GM21717 (cell line): Measurements from ENCODE around the gene GGCX.
"Not testable (repeated sequence)": the region's sequence is repeated elsewhere in the genome, so short reads cannot be mapped to it uniquely, and the experiment has no call there.

ENCODE experiments used
- ATAC-seq: cut with Tn5 transposase; IDR thresholded peaks from one replicate; pipeline ENCODE4 v1.9.1; 2021; ENCODE audit warnings: mild to moderate bottlenecking, moderate library complexity; ENCODE audit not compliant: unreplicated experiment

Gene GGCX

DNA sequence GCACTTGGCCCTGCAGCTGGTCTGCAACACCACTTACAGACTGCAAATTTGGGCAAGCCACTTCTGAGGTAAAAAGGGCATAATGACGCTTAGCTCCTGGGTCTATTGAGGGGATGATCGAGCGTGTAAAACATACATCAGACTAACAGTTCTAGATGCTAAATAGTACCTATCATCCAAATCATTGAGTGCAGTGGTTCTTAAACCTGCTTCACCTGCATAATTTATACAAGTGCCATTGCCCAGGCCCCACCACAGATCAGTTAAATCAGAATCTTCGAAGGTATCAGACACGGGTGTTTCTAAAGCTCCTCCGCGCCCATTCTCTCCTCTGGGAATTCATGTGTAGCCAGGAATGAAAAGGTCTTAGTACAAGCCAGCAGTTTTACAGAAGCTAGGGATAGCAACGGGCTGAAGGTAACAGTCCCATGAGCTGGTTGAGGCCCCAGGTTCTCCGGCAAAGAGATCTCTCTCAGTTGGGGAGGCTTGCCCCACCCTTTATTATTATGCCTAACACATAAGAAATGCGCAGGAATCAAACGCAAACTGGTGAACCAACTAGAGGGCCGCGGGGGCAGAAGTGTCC is 33.5 kb upstream of the GGCX start:
- no peak for ATAC-seq

DNA sequence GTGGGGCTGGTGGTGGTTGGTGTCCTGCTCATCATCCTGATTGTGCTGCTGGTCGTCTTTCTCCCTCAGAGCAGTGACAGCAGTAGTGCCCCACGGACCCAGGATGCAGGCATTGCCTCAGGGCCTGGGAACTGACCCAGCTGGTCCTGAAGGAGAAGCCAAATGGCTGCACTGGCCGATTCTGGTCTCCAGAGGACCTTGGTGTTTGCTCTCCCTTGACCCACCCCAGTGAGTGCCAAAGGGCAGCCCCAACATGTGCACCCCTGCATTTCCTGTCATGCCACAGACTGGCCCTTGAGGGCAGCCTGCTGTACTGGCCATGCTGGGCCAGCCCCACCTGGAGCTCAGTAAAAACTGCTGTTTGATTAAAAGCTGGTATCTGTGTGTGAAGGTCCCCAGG is 31.7 kb upstream of the GGCX start:
- ATAC-seq: no peak

DNA sequence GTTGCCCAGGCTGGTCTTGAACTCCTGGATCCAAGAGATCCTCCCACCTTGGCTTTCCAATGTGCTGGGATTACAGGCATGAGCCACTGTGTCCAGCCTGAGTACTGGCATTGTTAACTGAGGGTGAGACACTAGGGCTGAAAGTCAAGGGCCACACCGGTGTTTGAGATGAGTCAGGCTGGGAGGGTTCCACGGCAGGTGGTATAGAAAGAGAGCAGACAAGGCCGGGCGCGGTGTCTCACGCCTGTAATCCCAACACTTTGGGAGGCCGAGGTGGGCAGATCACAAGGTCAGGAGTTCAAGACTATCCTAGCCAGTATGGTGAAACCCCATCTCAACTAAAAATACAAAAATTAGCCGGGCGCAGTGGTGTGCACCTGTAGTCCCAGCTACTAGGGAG is 31.0 kb upstream of the GGCX start:
- ATAC-seq: not testable (repeated sequence)

DNA sequence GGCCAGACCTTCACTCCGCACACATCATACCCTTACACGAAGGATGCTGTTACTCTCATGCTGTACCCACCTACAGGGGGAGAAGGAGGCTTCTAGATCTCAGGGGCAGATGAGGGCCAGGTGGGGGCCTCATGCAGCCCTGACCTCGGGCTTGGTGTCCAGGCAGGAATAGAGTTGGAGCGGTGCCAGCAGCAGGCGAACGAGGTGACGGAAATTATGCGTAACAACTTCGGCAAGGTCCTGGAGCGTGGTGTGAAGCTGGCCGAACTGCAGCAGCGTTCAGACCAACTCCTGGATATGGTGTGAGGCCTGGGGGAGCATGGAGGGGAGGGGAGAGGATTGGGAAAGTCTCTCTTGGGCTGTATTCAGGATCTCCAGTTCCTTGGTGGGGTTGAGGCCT is 30.3 kb upstream of the GGCX start:
- ATAC-seq: no peak

DNA sequence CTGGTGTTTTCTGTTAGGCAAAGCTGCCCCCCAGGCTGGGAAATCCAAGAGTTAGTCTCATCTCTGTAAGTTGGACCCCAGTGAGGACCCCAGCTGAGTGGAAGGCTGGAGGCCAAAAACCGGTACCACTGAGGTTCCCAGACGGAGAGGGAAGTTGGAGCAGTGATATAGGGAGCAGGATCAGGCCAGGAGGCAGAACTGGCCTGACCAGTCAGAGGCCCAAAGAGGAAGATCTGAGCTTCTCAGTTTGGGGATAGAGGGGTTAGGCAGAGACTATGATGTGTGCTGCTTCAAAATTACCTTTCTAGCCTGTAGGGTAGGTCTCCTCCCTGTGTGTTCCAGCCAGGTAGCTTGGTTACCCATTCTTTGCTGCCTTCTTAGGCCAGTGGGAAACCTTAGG is 29.7 kb upstream of the GGCX start:
- no peak for ATAC-seq

DNA sequence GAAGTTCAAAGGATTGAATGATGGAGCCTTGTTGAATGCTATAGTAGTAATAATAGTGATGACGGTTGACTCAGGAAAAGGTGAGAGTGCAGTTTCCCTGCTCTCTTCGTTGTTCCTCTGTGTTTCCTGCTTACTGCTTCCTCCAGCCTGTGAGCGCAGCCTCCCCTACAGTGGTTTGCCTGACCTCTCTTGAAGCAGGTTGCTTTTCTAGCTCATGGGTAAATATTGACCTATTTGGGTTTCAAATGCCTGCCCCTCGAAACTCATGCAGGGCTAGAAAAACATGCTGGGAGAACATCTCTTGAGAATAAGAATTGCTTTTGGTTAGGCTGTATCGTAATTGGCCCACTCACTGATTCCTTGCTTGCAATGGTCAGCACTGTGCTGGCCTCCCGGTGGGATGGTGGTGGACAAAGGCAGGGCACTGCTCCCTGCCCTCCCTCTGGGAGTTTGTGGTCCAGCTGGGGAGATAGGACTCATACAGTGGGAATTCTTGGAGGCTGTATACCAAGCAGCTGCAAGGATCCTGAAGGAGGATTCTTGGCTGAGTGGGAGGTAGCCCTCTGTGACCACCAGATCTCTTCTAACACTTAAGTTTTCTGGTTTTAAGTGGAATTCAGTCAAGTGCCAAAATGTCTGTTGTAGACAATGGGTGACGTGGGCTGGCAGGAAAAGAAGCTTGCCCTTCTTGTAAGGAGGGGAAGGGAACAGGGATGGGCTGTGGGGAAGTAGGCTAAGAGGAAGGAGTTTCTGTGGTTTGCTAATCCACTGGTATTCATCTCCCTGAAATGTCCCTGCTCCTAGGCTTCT is 28.9 kb upstream of the GGCX start:
- no peak for ATAC-seq

DNA sequence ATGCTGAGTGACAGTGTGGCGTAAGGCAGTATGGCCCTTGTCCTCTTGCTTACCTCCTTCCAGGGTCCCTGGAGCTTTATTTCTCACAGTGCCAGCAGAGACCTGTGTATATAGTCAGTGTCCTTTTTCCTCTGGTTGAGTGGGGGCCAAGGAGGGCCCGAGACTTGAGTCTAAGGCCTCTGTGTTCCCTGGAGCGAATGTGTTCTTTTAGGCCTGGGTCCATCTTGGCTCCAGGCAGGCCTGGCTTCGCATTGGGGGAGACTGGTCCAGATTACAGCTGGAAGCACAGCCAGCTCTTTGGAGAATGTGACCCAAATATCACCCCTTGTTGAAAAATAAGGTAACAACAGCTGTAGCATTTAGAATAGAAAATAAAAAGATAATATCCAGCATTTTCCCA is 27.9 kb upstream of the GGCX start:
- ATAC-seq: no peak

DNA sequence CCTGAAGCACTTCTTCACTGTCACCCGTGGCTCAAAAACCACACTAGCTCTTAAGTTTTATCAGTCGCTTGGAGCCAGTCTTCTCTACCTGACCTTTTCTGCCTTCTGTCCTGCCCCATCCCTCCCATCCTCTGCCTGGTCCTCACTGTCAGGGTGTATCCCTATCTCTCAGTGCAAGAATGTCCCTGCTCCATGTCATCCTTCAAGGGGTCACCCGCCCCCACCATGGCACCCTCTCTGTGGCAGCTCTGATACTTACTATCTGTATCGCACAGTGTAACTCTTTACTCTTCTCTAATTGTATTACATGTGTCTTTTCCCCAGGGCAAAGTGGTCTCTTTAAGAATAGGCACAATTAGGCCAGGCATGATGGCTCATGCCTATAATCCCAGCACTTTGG is 27.4 kb upstream of the GGCX start:
- ATAC-seq: no peak

DNA sequence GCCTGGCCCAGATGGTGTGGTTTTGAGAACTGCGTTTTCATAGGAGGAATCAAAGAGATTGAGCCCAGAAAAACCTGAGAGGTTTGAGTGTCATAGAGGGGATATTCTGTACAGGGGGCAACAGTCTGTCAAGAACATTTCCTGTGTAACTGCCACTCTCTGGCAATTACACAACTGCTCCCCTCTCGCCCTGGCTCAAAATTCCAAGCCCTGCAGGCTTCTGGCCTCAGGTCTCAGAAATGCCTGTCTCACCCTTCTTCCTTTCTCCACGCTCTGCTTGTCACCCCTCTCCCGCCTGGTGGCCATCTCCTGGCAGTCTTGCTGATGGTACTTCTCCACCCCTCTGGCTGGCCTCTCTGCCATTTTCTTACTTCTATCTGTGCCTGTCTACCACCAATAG is 26.9 kb upstream of the GGCX start:
- no peak for ATAC-seq

DNA sequence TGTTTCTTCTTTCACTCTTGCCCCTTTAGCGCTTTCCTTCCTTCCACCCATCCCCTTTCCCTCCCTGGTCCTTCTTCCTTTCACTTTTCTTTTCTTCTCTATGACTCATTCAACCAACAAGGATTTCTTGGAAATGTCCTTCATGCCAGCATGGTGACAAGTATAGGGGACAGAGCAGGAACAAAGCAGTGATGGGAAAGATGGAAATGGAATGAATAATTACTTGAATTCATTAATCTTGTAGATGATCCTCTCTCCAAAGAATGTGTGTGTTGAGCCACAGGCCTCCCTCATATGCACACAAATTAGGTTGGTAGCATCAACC is 24.4 kb upstream of the GGCX start:
- ATAC-seq: no peak

DNA sequence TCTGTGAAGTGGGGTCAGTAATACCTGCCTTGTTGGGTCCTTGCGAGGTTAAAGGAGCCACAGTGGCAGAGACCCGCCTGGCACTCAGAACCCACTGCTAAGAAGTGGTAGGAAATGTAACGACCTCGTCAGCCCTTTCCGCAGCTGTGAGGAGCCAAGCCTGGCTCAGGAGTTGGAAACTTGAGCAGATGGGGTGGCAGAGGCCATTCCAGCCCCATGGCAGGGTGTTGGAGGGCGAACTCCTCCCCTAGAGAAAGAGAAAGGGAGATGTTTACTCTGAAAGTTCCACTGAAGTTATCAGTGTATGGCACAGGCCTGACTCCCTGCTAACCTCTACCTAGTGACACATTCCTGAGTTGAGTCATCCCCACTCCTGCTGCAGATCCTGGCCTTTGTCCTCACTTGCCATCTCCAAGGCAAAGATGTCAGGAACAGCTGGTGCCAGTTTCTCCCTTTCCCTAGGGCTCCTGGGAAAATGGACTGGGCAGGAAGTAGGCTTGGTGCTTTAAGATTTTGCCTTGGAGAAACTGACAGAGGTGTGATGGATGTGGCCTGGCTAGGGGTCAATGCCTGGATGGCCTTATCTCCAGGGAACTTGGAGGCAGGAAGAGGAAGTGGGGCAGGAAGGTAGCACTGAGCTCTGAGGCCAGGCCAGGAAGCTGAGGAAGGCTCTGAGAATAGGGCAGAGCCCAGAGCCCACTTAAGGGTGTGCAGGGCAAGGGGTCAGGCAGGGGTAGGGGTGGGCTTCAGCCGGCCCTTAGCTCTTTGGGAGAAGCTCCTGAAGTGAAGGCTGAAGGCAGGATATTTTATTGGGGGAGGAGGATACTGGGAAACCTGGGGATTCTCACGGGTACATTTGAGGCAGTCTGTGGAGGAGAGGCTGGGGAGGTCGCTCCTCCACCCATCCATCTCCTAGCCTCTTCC is 23.8 kb upstream of the GGCX start:
- ATAC-seq: peak; percentile 44

DNA sequence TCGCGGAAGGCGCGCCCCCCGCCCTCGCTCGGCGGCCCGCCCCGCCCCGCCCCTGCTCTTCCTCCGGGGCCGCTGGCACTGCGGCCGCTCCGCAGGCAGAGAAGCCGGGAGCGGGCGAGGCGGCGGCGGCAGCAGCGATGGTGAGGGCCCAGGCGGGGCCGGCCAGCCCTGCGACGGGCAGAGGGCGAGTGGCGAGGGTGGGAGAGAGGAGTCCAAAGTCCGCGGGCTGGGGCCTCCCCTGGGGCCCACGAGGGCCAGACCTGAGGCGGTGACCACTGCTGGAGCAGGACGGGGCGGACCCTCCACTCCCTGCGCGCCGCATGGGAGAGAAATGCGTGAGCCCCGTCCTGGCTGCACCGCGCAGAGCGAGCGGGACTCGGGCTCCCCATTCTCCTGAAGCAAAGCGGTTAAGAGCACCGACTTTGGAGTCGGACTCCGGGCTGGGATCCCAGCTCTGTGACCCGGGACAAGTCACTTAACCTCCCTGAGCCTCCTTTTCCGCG is 23.1 kb upstream of the GGCX start, which contains the start of gene VAMP5:
Gene VAMP5, plus strand, starts transcription at position 78 of the 503 bp plus-strand sequence. Its CDS starts 60 bp downstream, at position 138.
- peak; percentile 20 for ATAC-seq

DNA sequence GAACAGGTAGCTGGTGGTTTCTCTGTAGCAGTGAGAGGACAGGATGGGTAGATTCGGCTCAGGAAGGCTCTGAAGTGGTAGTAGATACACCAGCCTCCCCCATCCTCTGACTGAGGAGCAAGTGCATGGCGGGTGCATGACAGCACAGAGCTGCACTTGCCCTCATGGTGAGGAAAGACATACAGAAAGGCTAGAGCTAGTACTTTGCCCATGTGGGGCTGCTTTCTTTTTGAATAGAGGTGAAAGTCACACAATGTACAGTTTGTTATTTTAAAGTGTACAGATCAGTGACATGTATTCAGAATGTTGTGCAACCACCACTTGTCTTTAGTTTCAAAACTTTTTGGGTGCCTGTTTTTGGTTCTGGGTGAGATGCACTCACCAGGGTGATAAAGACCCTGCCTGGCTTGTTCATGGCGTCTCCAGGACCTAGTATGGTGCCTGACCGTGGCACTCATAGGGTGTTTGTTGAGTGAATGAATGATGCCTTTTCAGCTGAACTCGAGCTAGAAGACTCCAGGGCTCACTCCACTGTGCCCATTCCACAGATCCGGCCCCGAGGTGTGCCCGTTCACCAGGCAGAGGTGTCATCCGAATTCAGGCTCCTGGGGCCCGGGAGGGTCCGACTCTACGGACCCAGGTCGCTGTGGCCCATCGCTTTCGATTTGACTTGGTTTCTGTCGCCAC is 22.5 kb upstream of the GGCX start:
- ATAC-seq: peak; percentile 66

DNA sequence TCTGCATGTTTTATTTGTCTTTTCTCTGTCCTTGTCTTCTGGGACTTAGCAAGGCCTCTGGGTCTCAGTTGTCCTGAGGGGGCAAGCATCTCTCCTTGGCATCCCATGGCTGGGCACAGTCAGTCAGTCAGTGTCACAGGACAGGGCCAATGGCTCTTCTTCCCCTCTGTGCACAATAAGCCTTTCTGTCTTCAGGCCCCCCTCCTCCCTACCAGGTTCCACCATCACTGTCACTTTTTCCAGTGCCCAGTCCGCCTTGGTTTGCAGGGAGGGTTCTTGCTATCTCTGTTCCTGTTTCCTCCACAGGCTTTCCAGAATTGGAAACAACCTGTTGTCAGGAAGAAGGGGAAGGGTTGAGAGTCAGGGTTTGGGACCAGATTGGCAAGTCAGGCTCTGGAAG is 21.2 kb upstream of the GGCX start:
- ATAC-seq: no peak

DNA sequence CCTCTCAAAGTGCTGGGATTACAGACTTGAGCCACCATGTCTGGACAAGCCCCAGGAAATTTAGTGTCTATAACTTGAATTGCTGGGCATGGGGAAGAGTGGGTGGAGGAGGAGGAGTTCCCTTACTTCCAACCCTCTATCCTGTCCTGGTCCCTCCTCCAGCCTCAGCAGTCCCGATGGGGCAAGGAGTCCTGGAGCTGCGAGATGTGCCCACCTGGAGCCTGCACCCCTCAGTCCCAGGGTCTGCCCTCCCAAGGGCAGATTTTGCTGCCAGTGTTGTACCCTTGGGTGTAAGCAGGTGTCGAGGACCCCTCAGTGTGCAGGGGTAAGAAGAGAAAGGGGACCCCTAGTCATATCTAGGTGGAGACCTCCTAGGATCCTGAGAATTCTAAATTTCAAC is 18.9 kb upstream of the GGCX start:
- no peak for ATAC-seq

DNA sequence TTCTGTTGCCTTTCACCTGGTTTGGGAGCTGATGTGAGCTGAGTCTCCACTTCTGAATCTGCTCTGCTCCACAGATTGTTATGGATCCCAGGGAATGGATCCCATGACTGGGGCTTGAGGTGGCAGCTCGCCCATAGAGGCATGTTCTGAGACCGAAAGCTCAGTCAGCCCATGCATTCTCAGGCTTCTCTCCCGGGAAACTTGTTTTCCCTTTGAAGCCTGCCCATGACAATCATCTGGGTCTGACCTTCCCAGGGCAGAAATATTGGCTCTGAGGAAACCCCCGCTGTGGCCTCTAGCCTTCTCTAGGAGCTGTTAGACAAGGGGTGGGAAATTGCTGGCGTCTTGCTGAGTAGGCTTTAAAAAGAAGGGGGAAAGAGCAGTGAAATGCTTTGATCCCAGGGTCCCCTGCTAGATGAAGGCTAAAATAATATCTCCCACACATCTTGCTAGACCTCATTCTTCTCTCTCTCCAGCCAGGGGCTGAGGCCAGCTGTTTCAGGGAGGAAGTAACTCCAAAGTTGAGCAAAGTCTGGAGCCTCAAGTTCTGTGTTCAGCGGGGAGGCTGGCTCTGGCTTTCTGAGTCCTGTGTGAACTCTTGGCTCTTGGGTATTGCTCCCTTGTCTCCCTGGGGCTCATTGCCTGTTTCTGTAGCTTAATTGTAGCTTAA is 18.1 kb upstream of the GGCX start:
- ATAC-seq: no peak

DNA sequence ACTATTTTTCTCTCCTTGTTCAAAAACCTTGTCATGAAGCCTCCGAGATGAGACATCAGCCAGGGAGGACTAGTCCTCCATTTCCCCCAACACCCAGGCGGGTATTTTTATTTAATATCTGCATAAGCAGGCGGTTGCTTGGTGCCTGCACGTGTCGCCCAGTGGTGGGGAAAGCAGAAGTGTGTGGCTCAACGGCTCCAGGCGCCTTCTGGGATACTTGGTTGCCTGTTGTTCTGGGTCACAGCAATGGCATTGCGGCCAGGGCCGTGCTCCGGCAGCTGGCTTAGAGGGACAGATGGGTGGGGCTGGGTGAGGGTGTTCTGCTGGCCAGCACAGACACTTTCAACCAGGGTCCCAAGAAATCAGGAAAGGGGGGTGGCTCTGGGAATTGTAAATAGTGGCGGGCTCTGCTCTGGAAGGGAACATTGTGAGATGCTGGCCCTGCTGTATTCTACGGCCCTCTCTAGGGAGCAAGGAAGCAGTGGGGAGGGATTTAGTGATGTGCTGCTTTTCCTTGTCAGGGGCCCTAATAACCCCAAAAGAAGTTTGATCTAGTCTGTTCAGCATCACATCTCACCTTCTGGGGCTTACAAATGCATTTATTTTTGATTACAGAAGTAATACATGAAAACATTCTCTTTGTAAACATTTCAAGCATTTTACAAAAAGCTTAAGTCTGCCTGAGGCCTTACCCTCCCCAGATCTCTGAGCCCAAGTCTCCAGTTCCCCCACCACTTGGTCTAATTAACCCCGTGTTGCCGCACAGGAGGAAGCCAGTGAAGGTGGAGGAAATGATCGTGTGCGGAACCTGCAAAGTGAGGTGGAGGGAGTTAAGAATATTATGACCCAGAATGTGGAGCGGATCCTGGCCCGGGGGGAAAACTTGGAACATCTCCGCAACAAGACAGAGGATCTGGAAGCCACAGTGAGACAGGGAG is 17.2 kb upstream of the GGCX start:
- ATAC-seq: peak; percentile 49

DNA sequence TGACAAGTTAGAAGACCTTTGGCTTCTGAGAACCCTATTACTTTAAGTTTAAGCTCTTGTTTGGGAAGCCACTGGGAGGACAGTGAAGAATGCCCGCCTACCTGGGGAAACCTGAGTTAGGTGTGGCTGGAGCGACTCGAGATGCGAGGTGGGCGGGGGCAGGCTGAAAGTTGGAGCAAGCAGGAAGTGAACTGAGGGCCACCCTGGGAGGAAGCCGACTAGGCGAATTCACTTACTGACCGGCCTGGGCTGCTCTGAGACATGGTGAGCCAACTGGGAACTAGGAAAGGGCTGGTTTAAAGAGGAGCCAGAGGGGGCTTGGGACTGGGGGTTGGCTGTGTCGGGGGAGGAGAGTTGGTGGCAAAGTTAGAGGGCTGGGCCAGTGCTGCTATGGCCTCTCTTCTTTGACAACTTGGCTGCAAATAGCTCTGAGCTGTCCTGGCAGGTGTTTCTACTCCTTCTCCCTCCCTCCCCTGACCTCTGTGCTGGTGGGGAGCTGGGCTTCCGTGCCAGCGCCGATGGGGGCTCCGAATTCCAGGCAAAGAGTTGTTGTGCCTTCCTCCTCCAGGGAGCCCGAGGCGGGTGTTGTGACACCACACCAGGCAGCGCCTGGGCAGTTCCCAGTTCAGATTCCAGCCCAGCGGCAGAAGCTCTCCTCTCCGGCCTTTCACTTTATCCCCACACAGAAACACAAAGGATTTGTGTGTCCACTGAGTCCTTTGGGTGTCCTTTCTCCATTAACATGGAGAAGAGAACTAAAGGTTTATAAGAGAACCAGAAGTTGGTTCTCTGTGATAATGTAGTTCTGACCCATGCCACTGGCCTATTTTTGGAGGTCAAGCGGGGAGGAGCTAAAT is 16.3 kb upstream of the GGCX start, which contains the start of gene VAMP8:
Gene VAMP8, plus strand, starts transcription at position 201 of the 857 bp plus-strand sequence. Its CDS starts 61 bp downstream, at position 262.
- peak; percentile 76 for ATAC-seq
